ENCODE measurements around the gene TCN2. TPM values are rescaled to one million over a fixed set of nuclear protein-coding genes. Genes with fewer than 3 reads are reported as not detected.

TCN2 gene
- total and polyA plus RNA-seq, 7 donors: 8.4 to 45.7 (median 24.9) TPM

DNA sequence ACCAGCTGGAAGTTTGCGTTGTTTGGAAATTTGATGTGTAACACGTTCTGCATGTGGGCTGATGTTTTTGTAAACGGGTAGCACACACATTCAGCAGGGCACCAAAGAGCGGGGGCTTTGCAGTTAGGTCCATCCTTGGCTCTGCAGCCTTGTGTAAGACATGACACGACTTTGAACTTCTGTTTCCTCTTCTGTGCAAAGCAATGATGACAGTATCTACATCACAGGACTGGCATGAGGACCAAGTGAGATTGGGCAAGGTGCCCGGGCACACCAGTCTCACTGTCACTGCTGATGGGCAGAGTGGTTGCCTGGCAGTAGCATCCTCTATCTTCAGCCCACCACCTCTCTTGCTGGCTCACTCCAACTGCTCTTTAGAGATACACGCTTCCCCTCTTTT lies 3.3 kb downstream of the TCN2 start:
- Histone ChIP-seq H3K27me3 (no peaks in the 10 kb centered on the region), H3K9me3 (no peaks in the 10 kb centered on the region), H3K36me3 (peaks cover 0 to 41% (median 9%) of the 10 kb centered on the region in 4 donors), H3K27ac (peak overlapping the region; percentile 63 to 88 (median 82)), H3K4me1 (peaks cover 0 to 48% (median 41%) of the 10 kb centered on the region in 4 donors), H3K4me3 (no peak overlapping the region)
- 78 to 82% methylated on average over 7 of the region's 7 CpGs for WGBS, 2 donors
- peak; percentile 79 for DNase-seq
- TF ChIP-seq, protein P1, sequence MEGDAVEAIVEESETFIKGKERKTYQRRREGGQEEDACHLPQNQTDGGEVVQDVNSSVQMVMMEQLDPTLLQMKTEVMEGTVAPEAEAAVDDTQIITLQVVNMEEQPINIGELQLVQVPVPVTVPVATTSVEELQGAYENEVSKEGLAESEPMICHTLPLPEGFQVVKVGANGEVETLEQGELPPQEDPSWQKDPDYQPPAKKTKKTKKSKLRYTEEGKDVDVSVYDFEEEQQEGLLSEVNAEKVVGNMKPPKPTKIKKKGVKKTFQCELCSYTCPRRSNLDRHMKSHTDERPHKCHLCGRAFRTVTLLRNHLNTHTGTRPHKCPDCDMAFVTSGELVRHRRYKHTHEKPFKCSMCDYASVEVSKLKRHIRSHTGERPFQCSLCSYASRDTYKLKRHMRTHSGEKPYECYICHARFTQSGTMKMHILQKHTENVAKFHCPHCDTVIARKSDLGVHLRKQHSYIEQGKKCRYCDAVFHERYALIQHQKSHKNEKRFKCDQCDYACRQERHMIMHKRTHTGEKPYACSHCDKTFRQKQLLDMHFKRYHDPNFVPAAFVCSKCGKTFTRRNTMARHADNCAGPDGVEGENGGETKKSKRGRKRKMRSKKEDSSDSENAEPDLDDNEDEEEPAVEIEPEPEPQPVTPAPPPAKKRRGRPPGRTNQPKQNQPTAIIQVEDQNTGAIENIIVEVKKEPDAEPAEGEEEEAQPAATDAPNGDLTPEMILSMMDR (IDR thresholded peaks at IDR 0.05): no peak
- TF ChIP-seq POLR2A (IDR thresholded peaks at IDR 0.05) (no peak), POLR2AphosphoS5 (IDR thresholded peaks at IDR 0.05) (peak in 1 of 4 donors; percentile 11), EP300 (IDR thresholded peaks at IDR 0.05) (peak in 1 of 4 donors; percentile 10)
- intact Hi-C loops (cut with DNase I): no loop called here

DNA sequence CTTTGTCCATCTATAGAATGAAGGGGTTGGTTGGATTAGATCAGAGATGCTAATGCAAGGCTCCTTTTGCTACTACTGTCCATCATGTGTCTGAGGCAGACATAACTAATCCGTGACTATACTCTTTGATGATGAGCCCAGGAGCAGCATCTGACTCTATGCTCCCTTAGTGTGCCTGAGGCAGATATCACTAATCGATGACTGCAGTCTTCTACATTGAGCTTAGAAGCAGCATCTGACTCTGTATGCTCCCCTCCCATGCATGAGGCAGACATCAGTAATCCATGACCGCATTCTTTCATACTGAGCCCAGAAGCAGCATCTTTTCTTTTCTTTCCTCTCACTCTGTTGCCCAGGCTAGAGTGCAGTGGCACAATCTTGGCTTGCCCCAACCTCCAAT lies 4.2 kb downstream of the TCN2 start:
- TF ChIP-seq POLR2AphosphoS5 (IDR thresholded peaks at IDR 0.05) (no peak), POLR2A (IDR thresholded peaks at IDR 0.05) (no peak), EP300 (IDR thresholded peaks at IDR 0.05) (no peak)
- TF ChIP-seq, protein P1 (IDR thresholded peaks at IDR 0.05): no peak
- peaks cover 0 to 46% (median 11%) of the 10 kb centered on the region in 4 donors for H3K36me3 ChIP-seq
- no peak overlapping the region for H3K27ac ChIP-seq
- H3K27me3 ChIP-seq: no peaks in the 10 kb centered on the region
- H3K9me3 ChIP-seq: no peaks in the 10 kb centered on the region
- intact Hi-C loops (cut with DNase I): no loop called here
- 96 to 99% methylated on average over 3 of the region's 3 CpGs for WGBS, 2 donors
- H3K4me1 ChIP-seq: peaks cover 0 to 39% (median 33%) of the 10 kb centered on the region in 4 donors
- no peak for DNase-seq
- H3K4me3 ChIP-seq: no peak overlapping the region

DNA sequence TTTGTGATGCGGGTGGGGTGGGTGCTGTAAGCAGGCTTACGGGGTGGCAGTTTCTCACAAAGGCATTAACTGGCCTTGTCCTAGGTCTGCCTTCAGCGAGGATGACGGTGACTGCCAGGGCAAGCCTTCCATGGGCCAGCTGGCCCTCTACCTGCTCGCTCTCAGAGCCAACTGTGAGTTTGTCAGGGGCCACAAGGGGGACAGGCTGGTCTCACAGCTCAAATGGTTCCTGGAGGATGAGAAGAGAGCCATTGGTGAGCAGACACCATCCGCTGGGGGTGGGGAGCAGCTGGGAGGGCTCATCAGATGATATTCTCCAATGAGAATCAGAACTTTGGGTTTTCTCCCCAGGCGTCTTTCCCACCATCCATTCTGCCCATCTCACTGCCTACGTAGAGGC lies 5.8 kb downstream of the TCN2 start:
- TF ChIP-seq EP300 (IDR thresholded peaks at IDR 0.05): no peak
- TF ChIP-seq, protein P1 (IDR thresholded peaks at IDR 0.05): no peak
- TF ChIP-seq POLR2A (IDR thresholded peaks at IDR 0.05): no peak
- TF ChIP-seq POLR2AphosphoS5 (IDR thresholded peaks at IDR 0.05): no peak
- WGBS, 2 donors: 95 to 96% methylated on average over 8 of the region's 8 CpGs
- Histone ChIP-seq H3K27me3 (no peaks in the 10 kb centered on the region), H3K9me3 (no peaks in the 10 kb centered on the region), H3K4me1 (peaks cover 0 to 25% (median 22%) of the 10 kb centered on the region in 4 donors), H3K27ac (no peak overlapping the region), H3K36me3 (peaks cover 0 to 58% (median 11%) of the 10 kb centered on the region in 4 donors), H3K4me3 (no peak overlapping the region)
- intact Hi-C loops (cut with DNase I): no loop called here
- DNase-seq: no peak

DNA sequence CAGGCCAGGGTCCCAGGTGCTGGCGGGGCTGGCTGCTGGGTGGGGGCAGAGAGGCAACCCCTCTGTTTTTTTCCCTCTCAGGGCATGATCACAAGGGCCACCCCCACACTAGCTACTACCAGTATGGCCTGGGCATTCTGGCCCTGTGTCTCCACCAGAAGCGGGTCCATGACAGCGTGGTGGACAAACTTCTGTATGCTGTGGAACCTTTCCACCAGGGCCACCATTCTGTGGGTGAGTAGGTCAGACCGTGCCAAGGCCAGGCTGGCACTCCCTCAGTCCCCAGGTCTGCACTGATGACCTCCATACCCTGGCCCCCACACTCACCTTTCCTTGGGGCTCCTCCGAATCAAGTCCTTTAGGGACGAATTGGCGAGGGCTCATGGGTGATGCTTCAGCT lies 7.3 kb downstream of the TCN2 start:
- Histone ChIP-seq H3K9me3 (no peaks in the 10 kb centered on the region), H3K36me3 (peaks cover 0 to 73% (median 16%) of the 10 kb centered on the region in 4 donors), H3K27ac (no peak overlapping the region), H3K27me3 (no peaks in the 10 kb centered on the region), H3K4me3 (no peak overlapping the region), H3K4me1 (peaks cover 0 to 10% (median 7%) of the 10 kb centered on the region in 4 donors)
- intact Hi-C loops (cut with DNase I): no loop called here
- TF ChIP-seq POLR2AphosphoS5 (IDR thresholded peaks at IDR 0.05): no peak
- TF ChIP-seq EP300 (IDR thresholded peaks at IDR 0.05): no peak
- no peak for TF ChIP-seq POLR2A (IDR thresholded peaks at IDR 0.05)
- TF ChIP-seq, protein P1 (IDR thresholded peaks at IDR 0.05): no peak
- WGBS, 2 donors: 95 to 97% methylated on average over 7 of the region's 7 CpGs
- DNase-seq: no peak

DNA sequence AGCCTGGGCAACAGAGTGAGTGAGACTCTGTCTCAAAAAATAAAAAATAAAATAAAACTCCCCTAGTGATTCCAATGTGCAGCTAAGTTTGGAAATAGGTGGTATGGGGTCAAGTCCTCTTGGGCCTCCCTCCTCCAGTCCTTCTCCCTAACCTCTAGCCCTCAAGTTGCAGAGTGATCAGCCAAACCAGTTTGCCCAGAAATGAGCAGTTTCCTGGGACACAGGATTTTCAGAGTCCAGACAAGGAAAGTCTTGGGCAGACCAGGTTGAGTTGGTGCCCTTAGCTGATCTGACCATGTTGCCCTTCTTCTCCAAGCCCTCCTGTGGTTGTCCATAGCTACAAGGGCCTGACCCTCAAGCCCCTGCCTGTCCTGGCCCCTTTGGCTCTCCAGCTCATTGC lies 7.9 kb downstream of the TCN2 start:
- no peak for DNase-seq
- Histone ChIP-seq H3K36me3 (peaks cover 0 to 78% (median 16%) of the 10 kb centered on the region in 4 donors), H3K9me3 (no peaks in the 10 kb centered on the region), H3K4me3 (no peak overlapping the region), H3K27ac (no peak overlapping the region), H3K4me1 (peaks cover 0 to 4% (median 1%) of the 10 kb centered on the region in 4 donors), H3K27me3 (no peaks in the 10 kb centered on the region)
- TF ChIP-seq POLR2AphosphoS5 (IDR thresholded peaks at IDR 0.05): no peak
- no peak for TF ChIP-seq EP300 (IDR thresholded peaks at IDR 0.05)
- no peak for TF ChIP-seq POLR2A (IDR thresholded peaks at IDR 0.05)
- TF ChIP-seq, protein P1 (IDR thresholded peaks at IDR 0.05): no peak
- intact Hi-C loops (cut with DNase I): no loop called here

Measured in sigmoid colon (tissue), 7 donors.